Peyer's patch (tissue), 4 donors: Measurements from ENCODE around the gene SPC24.

Experiments used
- POLR2A ChIP-seq, 2 donors: fragments of 450-650 bp; IDR thresholded peaks; one replicate each; pipeline ENCODE4 v1.5.1; 2017; ENCODE audit warnings: antibody characterized with exemption in 2 of 2, mild to moderate bottlenecking in 2 of 2, moderate library complexity in 2 of 2
- TF ChIP-seq, protein P1 (sequence below), 6 experiments: fragments of 450-650 bp in 4 of 6; fragments of 200-600 bp in 2 of 6; sonication (generic) in 1 of 6; IDR thresholded peaks; one replicate each; pipeline ENCODE4 v1.5.1; 2017 to 2019; ENCODE audit warnings: antibody characterized with exemption in 6 of 6, mild to moderate bottlenecking in 3 of 6, moderate library complexity in 1 of 6

DNA sequence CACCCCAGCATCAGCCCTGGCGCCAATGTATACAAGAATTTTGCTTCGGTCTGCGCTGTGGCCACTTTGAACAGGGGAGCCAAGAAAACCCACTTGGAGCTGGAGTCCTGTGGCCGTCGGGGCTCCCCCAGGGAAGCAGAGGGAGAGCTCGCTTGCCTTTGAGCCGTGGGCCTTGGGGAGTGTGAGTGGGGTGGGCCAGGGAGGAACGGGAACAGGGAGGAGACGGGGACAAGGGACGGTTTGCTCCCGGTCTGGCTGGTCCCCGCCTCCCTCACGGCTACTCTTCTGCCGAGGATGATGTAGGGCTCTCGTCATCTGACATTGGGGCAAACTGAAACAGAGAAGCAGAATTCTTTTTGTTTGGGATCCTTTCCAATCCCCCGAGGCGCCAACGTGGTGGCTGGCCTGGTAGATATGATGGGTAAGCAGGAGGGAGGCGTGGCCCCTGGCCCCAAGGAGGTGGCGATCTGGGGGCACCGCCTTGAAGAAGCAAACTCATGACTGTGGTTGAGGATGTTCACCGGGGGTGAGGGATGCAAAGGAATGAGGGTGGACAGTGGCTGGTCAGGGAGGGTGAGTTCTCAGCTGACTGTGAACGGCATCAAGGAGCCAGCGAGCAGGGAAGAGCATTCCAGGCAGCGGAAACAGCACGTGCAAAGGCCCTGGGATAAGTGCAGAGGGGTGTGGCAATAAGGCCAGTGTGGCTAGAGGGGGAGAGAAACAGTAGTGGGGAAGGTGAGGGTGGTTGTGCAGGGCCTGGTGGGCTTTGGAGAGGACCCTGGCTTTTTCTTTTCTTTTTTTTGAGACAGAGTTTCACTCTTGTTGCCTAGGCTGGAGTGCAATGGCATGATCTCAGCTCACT lies 10.9 kb upstream of the SPC24 start:
- TF ChIP-seq POLR2A (IDR thresholded peaks at IDR 0.05) = no peak
- TF ChIP-seq, protein P1, sequence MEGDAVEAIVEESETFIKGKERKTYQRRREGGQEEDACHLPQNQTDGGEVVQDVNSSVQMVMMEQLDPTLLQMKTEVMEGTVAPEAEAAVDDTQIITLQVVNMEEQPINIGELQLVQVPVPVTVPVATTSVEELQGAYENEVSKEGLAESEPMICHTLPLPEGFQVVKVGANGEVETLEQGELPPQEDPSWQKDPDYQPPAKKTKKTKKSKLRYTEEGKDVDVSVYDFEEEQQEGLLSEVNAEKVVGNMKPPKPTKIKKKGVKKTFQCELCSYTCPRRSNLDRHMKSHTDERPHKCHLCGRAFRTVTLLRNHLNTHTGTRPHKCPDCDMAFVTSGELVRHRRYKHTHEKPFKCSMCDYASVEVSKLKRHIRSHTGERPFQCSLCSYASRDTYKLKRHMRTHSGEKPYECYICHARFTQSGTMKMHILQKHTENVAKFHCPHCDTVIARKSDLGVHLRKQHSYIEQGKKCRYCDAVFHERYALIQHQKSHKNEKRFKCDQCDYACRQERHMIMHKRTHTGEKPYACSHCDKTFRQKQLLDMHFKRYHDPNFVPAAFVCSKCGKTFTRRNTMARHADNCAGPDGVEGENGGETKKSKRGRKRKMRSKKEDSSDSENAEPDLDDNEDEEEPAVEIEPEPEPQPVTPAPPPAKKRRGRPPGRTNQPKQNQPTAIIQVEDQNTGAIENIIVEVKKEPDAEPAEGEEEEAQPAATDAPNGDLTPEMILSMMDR (IDR thresholded peaks at IDR 0.05) = no peak
